Measurements from ENCODE around the gene GPR149. TPM values are rescaled to one million over a fixed set of nuclear protein-coding genes. Genes with fewer than 3 reads are reported as not detected.

GPR149 gene
- total RNA-seq, 1 experiment from 2014 or later: not detected

- intact Hi-C loops (cut with micrococcal nuclease; ENCODE audit: unreplicated experiment): no loop called here
- TF ChIP-seq CTCF (IDR thresholded peaks at IDR 0.05; ENCODE audit: unreplicated experiment): no peak
- no TSS peak for BruUV-seq (replicated peaks)
- no peak for DNase-seq
- peaks cover 14% of the 10 kb centered on the region for H3K36me3 Mint-ChIP-seq (ENCODE audit: insufficient read depth, unreplicated experiment)
- peak overlapping the region; percentile 73 for H3K4me3 Mint-ChIP-seq (ENCODE audit: low read depth, unreplicated experiment)
- H3K4me1 Mint-ChIP-seq (ENCODE audit: low read depth, unreplicated experiment): peaks cover 35% of the 10 kb centered on the region
- CTCF ChIA-PET: no interaction called here
- H3K9me3 Mint-ChIP-seq (ENCODE audit: low read depth, unreplicated experiment): no peaks in the 10 kb centered on the region
- no peak overlapping the region for H3K27ac Mint-ChIP-seq (ENCODE audit: unreplicated experiment)
- H3K27me3 Mint-ChIP-seq (ENCODE audit: unreplicated experiment): peaks cover 35% of the 10 kb centered on the region
These were observed 1.4 kb downstream of the GPR149 start for GRCh38 chr3:154428286-154429206.

- peaks cover 35% of the 10 kb centered on the region for H3K27me3 Mint-ChIP-seq (ENCODE audit: unreplicated experiment)
- intact Hi-C loops (cut with micrococcal nuclease; ENCODE audit: unreplicated experiment): no loop called here
- peak overlapping the region; percentile 73 for H3K4me3 Mint-ChIP-seq (ENCODE audit: low read depth, unreplicated experiment)
- BruUV-seq (replicated peaks): no TSS peak
- no peaks in the 10 kb centered on the region for H3K9me3 Mint-ChIP-seq (ENCODE audit: low read depth, unreplicated experiment)
- H3K4me1 Mint-ChIP-seq (ENCODE audit: low read depth, unreplicated experiment): peaks cover 35% of the 10 kb centered on the region
- H3K36me3 Mint-ChIP-seq (ENCODE audit: insufficient read depth, unreplicated experiment): peaks cover 14% of the 10 kb centered on the region
- CTCF ChIA-PET: no interaction called here
- H3K27ac Mint-ChIP-seq (ENCODE audit: unreplicated experiment): no peak overlapping the region
- no peak for DNase-seq
- TF ChIP-seq CTCF (IDR thresholded peaks at IDR 0.05; ENCODE audit: unreplicated experiment): no peak
These were observed 2.2 kb downstream of the GPR149 start for GRCh38 chr3:154427685-154428285.

GRCh38 chr3:154422694-154423093 is 7.3 kb downstream of the GPR149 start:
- Mint-ChIP-seq H3K9me3 (ENCODE audit: low read depth, unreplicated experiment) (no peaks in the 10 kb centered on the region), H3K27me3 (ENCODE audit: unreplicated experiment) (peaks cover 8% of the 10 kb centered on the region), H3K4me3 (ENCODE audit: low read depth, unreplicated experiment) (no peak overlapping the region), H3K27ac (ENCODE audit: unreplicated experiment) (no peak overlapping the region), H3K36me3 (ENCODE audit: insufficient read depth, unreplicated experiment) (no peaks in the 10 kb centered on the region), H3K4me1 (ENCODE audit: low read depth, unreplicated experiment) (peaks cover 1% of the 10 kb centered on the region)
- no peak for TF ChIP-seq CTCF (IDR thresholded peaks at IDR 0.05; ENCODE audit: unreplicated experiment)
- CTCF ChIA-PET: no interaction called here
- DNase-seq: no peak
- no TSS peak for BruUV-seq (replicated peaks)
- intact Hi-C loops (cut with micrococcal nuclease; ENCODE audit: unreplicated experiment): no loop called here

GRCh38 chr3:154421083-154421482 is 8.9 kb downstream of the GPR149 start:
- BruUV-seq (replicated peaks): no TSS peak
- TF ChIP-seq CTCF (IDR thresholded peaks at IDR 0.05; ENCODE audit: unreplicated experiment): no peak
- intact Hi-C loops (cut with micrococcal nuclease; ENCODE audit: unreplicated experiment): no loop called here
- Mint-ChIP-seq H3K4me3 (ENCODE audit: low read depth, unreplicated experiment) (no peak overlapping the region), H3K9me3 (ENCODE audit: low read depth, unreplicated experiment) (no peaks in the 10 kb centered on the region), H3K27ac (ENCODE audit: unreplicated experiment) (no peak overlapping the region), H3K4me1 (ENCODE audit: low read depth, unreplicated experiment) (no peaks in the 10 kb centered on the region), H3K27me3 (ENCODE audit: unreplicated experiment) (no peaks in the 10 kb centered on the region), H3K36me3 (ENCODE audit: insufficient read depth, unreplicated experiment) (no peaks in the 10 kb centered on the region)
- CTCF ChIA-PET: no interaction called here
- DNase-seq: peak; percentile 43
